Lung (tissue), 12 donors: ENCODE measurements around the gene ERMARD. TPM values are rescaled to one million over a fixed set of nuclear protein-coding genes. Genes with fewer than 3 reads are reported as not detected.

ENCODE experiments used
- ATAC-seq: fragments of 200-7000 bp; cut with Tn5 transposase; one replicate; pipeline ENCODE4 v1.9.1; 2020; ENCODE audit warnings: moderate number of reproducible peaks; ENCODE audit not compliant: insufficient read depth, low FRiP score
- DNase-seq, 3 donors: peaks; one replicate each; pipeline ENCODE4 v3.0.0-alpha.2; 2013 to 2017
- H3K27ac ChIP-seq, 2 donors: one replicate each; pipeline ENCODE4 v1.5.1; 2013; ENCODE audit warnings: mild to moderate bottlenecking in 2 of 2, moderate library complexity in 2 of 2, control low read depth in 1 of 2, inconsistent platforms in 1 of 2, low read depth in 1 of 2, low read length in 1 of 2
- H3K27me3 ChIP-seq, 3 donors: one replicate each; pipeline ENCODE4 v1.5.1; 2013; ENCODE audit warnings: low read length in 2 of 3; ENCODE audit not compliant: control insufficient read depth in 3 of 3, insufficient read depth in 3 of 3
- H3K36me3 ChIP-seq, 4 donors: one replicate each; pipeline ENCODE4 v1.5.1; 2013; ENCODE audit warnings: low read length in 4 of 4, mild to moderate bottlenecking in 1 of 4, moderate library complexity in 1 of 4; ENCODE audit not compliant: control insufficient read depth in 4 of 4, insufficient read depth in 4 of 4
- H3K4me1 ChIP-seq, 5 donors: one replicate each; pipeline ENCODE4 v1.5.1; 2013; ENCODE audit warnings: low read length in 5 of 5, mild to moderate bottlenecking in 2 of 5, moderate library complexity in 1 of 5; ENCODE audit not compliant: control insufficient read depth in 5 of 5, insufficient read depth in 5 of 5
- H3K4me3 ChIP-seq: one replicate; pipeline ENCODE4 v1.5.1; 2013; ENCODE audit warnings: mild to moderate bottlenecking, control low read depth, moderate library complexity
- H3K9ac ChIP-seq, 2 donors: one replicate each; pipeline ENCODE4 v1.5.1; 2013; ENCODE audit warnings: low read length in 2 of 2, control low read depth in 1 of 2; ENCODE audit not compliant: insufficient read depth in 1 of 2
- H3K9me3 ChIP-seq, 4 donors: one replicate each; pipeline ENCODE4 v1.5.1; 2013; ENCODE audit warnings: low read length in 3 of 4, mild to moderate bottlenecking in 1 of 4, moderate library complexity in 1 of 4; ENCODE audit not compliant: control insufficient read depth in 4 of 4, insufficient read depth in 3 of 4
- WGBS, 2 donors: extraction: QIAGEN DNeasy Blood & Tissue Kit; methylation state at CpG; one replicate each; pipeline ENCODE4 v1.1.7; 2013; 5-methylcytosine and 5-hydroxymethylcytosine counted together
- polyA plus RNA-seq, 2 donors: library from polyadenylated mRNA; stranded (reverse); fragments of 200-250 nt; gene quantifications; one replicate each; pipeline ENCODE4 v1.2.1, GENCODE V29; 2013
- total RNA-seq, 2 donors: library from RNA; depleted of rRNA in 1 of 2; stranded (reverse); fragments of >200 nt in 1 of 2; gene quantifications; one replicate each; pipeline ENCODE4 v1.2.1, GENCODE V29; 2014 to 2021
- TF ChIP-seq, protein P1 (sequence below): IDR thresholded peaks from 2 replicates; pipeline ENCODE4 v1.5.1; 2012; ENCODE audit warnings: mild to moderate bottlenecking; ENCODE audit errors: control extremely low read depth, extremely low read depth
- donor health status: control.
- donor health status: control.
- donor health status: Bipolar disorder and iron deficiency.
- donor health status: healthy.
- donor health status: DM: yes; HTN: yes; CAD: no.

The ERMARD gene
- total and polyA plus RNA-seq, 4 donors: 18.7 to 55.3 (median 32.9) TPM

DNA sequence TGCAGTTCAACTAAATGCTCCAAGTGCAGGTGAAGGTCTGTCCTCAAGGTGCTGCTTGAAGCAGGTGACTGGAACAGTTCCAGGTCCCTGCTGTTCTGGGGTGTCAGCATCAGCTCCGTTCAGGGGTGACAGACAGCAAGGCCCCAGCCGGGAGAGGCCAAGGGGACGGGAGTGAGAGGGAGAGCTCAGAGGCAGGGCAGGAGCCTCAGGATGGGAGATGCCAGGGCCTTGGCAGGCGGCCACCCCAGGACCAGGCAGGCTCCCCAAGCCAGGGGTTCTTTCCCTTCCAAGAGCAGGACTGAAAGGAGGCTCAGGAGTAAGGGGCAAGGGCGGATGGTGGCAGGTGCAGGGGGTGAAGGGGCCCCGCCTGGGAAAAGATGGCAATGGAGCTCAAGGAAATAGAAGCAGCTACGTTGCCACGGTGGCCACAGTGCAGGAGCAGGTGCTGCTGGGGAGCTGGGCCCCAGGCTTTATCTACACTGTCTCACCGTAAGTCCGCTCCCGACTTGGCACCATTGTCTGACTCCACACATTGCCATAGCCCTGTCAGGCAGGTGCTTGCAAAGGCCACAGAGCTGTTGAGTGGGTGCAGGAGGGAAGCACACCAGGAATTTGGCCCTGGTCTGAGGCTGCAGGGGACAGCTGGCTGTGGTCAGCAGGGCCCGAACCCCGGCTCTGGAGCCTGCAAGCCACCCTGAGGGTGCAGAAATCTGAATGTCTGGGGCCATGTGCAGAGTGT is 43.1 kb downstream of the ERMARD start:
- no peak for DNase-seq
- H3K4me3 ChIP-seq: no peak overlapping the region
- H3K27ac ChIP-seq: no peak overlapping the region
- ATAC-seq: no peak
- peaks cover 0 to 16% (median 2%) of the 10 kb centered on the region in 5 donors for H3K4me1 ChIP-seq
- H3K9me3 ChIP-seq: no peaks in the 10 kb centered on the region
- TF ChIP-seq, protein P1, sequence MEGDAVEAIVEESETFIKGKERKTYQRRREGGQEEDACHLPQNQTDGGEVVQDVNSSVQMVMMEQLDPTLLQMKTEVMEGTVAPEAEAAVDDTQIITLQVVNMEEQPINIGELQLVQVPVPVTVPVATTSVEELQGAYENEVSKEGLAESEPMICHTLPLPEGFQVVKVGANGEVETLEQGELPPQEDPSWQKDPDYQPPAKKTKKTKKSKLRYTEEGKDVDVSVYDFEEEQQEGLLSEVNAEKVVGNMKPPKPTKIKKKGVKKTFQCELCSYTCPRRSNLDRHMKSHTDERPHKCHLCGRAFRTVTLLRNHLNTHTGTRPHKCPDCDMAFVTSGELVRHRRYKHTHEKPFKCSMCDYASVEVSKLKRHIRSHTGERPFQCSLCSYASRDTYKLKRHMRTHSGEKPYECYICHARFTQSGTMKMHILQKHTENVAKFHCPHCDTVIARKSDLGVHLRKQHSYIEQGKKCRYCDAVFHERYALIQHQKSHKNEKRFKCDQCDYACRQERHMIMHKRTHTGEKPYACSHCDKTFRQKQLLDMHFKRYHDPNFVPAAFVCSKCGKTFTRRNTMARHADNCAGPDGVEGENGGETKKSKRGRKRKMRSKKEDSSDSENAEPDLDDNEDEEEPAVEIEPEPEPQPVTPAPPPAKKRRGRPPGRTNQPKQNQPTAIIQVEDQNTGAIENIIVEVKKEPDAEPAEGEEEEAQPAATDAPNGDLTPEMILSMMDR: no peak
- no peaks in the 10 kb centered on the region for H3K36me3 ChIP-seq
- H3K9ac ChIP-seq: no peak overlapping the region
- 77 to 78% methylated on average over 13 of the region's 13 CpGs for WGBS, 2 donors
- H3K27me3 ChIP-seq: peaks cover 0 to 20% (median 17%) of the 10 kb centered on the region in 3 donors

DNA sequence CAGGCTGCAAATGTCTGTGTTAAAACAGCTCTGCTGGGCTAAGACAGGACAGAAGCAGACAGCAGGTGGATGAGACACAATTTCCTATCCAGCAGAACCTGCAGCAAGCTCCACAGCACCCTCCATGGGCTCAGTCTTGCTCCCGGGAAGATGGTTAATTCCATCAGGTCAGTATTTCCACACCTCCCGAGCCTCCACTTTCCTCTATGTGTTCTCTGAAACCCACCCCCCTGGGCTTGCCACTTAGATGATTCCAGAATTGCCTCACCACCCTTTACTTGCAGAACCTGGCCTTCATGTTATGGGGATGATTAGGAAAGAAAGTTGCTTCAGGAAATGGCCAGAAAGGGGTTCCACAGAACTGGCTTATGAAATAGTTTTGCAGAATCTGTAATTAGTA is 43.8 kb downstream of the ERMARD start:
- 50 to 62% methylated on average over 2 of the region's 2 CpGs for WGBS, 2 donors
- no peak for DNase-seq
- H3K4me1 ChIP-seq: peaks cover 0 to 12% (median 3%) of the 10 kb centered on the region in 5 donors

DNA sequence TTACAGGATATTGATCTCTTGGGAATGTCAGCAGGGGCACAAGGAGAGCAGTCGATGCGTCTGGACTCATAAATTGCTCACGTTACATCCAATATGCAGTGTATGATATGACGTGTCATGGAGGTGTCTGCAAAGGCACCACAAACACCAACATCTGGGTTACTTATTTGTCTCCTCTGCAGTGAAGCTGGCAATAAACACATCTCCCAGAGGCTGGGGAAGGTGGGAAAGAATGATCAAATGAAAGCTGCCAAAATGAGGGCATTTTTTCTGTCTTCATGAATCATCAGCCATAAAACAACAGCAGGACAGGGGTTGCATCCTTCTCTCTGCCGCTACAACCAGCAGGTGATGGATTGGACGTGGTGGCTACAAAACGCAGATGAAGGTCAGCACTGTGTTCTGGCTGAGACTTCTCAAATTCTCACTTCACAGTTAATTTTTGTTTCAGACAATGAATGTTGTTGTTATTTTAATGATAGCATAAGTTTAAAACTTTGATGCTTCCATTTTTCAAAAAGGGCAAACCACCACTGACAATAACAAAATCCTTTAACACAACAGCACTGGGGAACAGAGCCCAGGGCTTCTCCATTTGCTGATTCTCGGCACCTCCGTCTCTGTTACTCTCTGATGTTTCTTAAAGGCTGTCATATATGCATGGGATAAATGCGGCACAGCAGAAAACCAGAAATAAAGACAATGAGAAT is 47.5 kb downstream of the ERMARD start:
- TF ChIP-seq, protein P1: no peak
- Histone ChIP-seq H3K4me1 (peaks cover 0 to 16% (median 6%) of the 10 kb centered on the region in 5 donors), H3K27ac (no peak overlapping the region), H3K36me3 (no peaks in the 10 kb centered on the region), H3K4me3 (no peak overlapping the region), H3K27me3 (peaks cover 0 to 9% (median 4%) of the 10 kb centered on the region in 3 donors), H3K9ac (no peak overlapping the region), H3K9me3 (no peaks in the 10 kb centered on the region)
- DNase-seq: no peak
- WGBS, 2 donors: 81 to 85% methylated on average over 10 of the region's 10 CpGs
- ATAC-seq: no peak

More for the DNA sequence above, 43.8 kb downstream of the ERMARD start:
- Histone ChIP-seq H3K36me3 (no peaks in the 10 kb centered on the region), H3K27me3 (peaks cover 0 to 15% (median 12%) of the 10 kb centered on the region in 3 donors), H3K9ac (no peak overlapping the region), H3K27ac (no peak overlapping the region), H3K9me3 (no peaks in the 10 kb centered on the region), H3K4me3 (no peak overlapping the region)
- ATAC-seq: no peak
- TF ChIP-seq, protein P1: no peak
